SK-N-MC (cell line): ENCODE measurements around the gene CSMD2.

Experiments
- EZH2 ChIP-seq: fragments of 200-600 bp; sonication (generic); IDR thresholded peaks from one replicate; pipeline ENCODE4 v1.6.1; 2017; ENCODE audit warnings: antibody characterized with exemption
- POLR2AphosphoS5 ChIP-seq: IDR thresholded peaks from 2 replicates; pipeline ENCODE4 v1.6.1; 2012; ENCODE audit warnings: mild to moderate bottlenecking, low read depth, low read length, borderline replicate concordance

DNA sequence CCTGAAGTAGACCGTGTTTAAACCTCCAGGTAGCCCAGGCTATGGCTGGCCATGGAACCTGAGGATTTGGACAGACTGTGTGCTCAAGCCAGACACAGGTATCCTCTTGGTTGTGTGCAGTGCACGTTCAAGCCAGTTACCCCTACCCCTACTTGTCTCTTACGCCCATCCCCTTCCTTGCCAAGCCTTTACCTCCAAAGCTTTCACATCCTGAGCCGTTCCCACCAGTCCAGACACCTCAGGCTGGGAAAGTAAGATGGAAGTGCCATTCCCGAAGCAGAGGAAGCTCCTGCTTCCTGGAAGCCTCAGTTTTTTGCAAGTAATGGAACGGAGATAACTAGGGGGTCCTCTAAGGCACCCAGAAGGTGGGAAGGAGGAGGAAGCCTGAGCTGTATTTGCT is 342.6 kb downstream of the CSMD2 start:
- no peak for TF ChIP-seq POLR2AphosphoS5
- TF ChIP-seq EZH2 = no peak
